NCI-H1092 (cell line): ENCODE measurements around the gene CIDEC.
"Not testable (repeated sequence)": the region's sequence is repeated elsewhere in the genome, so short reads cannot be mapped to it uniquely, and the experiment has no call there.

ENCODE experiments used
- DNase-seq: peaks from one replicate; lab custom pipeline; 2025; lab: John Stamatoyannopoulos, UW

Gene CIDEC

GRCh38 chr3:9875448-9875847 lies 4.6 kb downstream of the CIDEC start:
- DNase-seq = peak; percentile 40

- DNase-seq = not testable (repeated sequence)
These were observed 8.0 kb downstream of the CIDEC start for GRCh38 chr3:9872067-9872466.

DNA sequence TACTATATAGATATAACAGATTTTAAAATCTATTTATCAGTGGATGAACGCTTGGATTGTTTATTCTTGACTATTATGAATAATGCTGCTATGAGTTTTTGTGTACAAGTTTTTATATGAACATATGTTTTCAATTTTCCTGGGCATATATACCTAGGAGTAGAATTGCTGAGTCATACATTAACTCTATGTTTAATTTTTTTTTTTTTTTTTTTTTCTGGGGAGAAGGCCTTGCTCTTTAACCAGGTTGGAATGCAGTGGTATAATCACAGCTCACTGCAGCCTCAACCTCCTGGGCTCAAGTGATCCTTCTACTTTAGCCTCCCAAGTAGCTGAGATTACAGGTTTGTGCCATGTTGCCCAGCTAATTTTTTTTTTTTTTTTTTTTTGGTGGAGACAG lies 9.1 kb downstream of the CIDEC start:
- no peak for DNase-seq

GRCh38 chr3:9869955-9870354 lies 10.1 kb downstream of the CIDEC start:
- no peak for DNase-seq

- DNase-seq = no peak
These were observed 12.9 kb downstream of the CIDEC start for GRCh38 chr3:9867106-9867505.

DNA sequence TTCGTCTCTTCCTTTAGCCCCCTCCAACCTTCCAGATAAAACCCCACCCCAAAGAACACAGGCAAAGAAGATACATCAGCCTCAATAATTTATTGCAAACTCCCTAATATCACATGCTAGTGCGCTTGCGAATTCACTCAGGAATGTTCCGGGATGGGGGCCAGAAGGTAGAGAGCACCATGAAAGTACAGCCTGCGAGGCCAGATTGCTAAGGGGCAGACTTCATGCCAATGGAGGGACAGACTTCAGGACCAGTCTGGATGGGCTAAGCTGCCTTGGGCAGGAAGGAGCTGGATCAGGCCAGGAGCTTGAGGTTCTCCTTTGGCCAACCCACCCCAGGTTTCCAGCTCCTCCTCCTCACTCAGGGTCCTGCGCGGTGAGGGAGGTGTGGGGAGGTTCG lies 13.4 kb downstream of the CIDEC start:
- DNase-seq = no peak

- DNase-seq = not testable (repeated sequence)
These were observed 14.9 kb downstream of the CIDEC start for GRCh38 chr3:9865125-9865637.

DNA sequence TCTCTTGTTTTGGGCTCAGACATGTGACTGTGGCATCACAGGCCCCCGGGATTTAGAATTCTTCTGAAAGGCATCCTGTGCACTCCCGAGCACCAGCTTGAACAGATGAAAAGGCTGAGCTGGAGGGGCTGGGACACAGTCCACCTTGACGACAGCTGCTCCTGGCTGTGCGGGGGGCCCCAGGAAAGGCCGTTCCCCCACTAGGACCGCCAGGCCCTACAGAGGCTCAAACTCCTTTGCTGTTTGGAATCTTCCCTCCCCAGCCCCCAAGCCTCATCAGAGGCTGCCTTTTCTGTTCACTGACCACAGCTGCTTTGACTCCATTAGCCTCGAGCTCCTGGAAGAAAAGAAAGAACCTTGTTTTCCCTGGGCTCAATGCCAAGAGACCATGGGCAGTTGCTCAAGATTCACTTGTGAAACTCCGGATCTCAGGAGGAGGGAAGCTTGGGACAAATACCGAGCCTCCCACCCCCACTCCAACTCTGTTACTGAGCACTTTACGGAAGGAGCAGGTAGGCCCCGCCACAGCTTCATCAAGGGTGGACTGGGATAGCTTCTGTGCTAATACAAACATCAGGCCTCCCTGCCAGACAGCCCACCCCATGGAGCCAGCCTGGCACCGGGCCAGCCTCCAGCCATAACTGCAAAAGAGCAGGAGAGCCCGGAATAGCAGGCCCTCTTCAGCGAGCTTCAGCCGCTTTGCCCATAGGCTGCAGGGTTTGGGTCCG lies 15.7 kb downstream of the CIDEC start:
- DNase-seq = peak; percentile 77

DNA sequence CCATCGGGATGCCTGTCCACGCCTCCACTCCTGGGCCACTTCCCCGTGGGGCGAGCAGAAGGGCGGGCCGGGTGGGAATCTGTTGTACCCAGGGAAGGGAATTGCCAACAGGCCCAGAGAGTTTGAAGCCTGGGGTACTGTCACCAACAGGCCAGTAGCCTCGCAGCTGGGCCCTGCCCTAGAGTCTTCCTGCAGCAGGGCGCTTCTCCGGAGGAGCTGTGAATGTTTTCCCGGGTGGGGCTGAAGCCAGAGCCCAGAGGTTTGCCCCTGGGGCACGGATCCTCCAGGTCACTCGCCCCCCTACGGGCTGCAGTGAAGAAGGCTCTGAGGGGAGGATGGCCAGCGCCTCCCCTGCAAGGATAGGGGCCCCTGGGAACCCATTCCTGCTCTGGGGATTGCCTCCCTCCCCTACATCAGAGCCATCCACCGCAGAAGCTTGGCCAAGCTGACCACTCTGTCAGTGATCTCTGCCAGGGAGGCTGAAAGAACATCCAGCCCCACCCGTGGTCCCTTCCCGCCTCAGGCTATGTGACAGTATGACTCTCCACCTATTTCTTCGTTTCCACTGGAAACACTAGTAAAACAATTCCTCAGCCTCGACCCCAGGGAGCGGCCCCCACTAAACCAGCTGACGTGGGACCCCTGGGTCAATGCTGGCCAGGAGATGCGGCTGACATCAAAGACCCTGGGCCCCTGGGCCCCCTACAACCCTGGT lies 16.8 kb downstream of the CIDEC start:
- DNase-seq = no peak

GRCh38 chr3:9862391-9863057 lies 17.5 kb downstream of the CIDEC start:
- DNase-seq = no peak

DNA sequence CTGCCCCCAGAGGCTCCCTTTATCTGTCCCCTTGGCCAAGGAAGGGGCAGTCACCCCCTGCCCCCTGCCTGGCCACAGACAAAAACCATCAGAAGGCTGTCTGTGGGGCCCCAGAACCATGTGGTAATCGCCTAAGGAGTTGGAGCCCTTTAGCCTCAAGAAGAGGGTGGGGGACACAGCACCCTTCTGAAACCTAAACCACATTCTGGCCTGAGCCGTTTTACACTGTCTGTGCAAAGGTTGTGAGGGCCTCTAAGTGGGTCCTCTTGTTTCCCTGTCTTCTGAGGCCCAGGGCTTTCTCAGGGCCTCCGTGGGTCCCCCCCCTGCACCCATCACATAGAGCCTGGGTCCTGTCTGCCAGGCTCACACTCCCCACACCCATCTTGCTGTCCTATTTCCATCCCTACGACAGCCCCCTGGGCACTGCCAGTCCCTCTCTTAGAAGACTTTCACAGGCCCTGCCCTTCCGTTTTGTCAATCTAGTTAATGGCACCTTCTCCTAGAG lies 18.4 kb downstream of the CIDEC start:
- no peak for DNase-seq

GRCh38 chr3:9861201-9861600 lies 18.9 kb downstream of the CIDEC start:
- DNase-seq = no peak

GRCh38 chr3:9859530-9860025 lies 20.5 kb downstream of the CIDEC start:
- DNase-seq = no peak

GRCh38 chr3:9855594-9855993 lies 24.5 kb downstream of the CIDEC start:
- no peak for DNase-seq

DNA sequence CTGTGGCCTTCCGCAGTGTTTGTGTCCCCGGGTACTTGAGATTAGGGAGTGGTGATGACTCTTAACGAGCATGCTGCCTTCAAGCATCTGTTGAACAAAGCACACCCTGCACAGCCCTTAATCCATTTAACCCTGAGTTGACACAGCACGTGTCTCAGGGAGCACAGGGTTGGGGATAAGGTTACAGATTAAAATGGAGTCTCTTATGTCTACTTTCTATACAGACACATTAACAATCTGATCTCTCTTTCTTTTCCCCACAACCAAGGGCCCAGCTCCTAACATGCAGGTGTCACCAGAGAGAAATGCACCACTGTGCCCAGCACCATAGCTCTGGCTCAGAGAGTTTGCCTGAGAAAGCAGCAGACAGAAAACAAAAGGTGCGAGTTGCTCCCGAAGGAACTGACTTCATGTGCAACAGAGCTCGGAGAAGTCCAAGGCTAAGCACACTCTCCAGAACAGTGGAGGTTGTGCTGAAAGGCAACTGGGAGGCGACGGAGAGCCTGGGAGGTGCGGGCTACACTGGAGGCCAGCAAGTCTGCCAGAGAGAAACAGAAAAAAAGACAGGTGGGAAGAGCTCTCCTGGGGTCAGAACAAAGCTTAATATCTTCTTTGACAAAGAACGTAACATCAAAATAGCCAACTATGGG lies 25.6 kb downstream of the CIDEC start:
- DNase-seq = not testable (repeated sequence)

DNA sequence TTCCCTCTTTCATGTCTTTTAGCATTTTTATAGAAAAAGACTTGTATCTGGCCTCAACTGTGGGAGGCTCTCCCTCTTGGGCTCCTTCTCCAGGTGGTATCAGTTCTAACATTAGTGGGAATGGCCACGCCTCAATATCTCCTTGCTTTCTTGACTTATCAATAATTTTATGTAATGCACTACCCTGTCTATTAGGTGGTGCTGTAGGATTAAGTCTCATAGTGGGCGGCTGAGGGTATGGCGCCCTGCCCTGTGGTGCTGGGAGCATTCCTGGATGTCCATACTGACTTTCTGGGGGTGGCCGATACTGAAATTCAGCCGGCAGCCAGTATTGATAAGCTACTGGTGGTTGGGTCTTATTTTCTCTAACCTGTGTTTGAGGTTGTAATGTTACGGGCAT lies 27.5 kb downstream of the CIDEC start:
- DNase-seq = no peak

GRCh38 chr3:9851926-9852325 lies 28.1 kb downstream of the CIDEC start:
- not testable (repeated sequence) for DNase-seq

DNA sequence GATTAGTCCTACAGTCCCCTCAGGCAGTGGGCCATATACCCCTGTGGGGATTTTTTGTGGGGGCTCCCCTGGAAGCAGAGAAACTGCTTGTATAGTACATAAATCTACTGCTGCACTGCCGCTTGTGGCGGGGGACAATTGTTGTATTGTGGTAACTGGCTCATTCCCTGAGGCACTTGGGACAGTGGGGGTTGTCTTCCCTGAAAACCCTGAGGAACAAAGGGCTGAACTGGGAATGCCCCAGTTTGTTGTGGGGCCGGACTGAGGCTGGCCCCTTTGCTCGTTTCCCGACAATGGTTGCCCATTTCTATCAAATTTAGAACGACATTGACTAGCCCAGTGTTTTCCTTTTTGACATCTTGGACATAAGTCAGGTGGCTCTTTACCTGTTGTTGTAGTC lies 28.7 kb downstream of the CIDEC start:
- not testable (repeated sequence) for DNase-seq

DNA sequence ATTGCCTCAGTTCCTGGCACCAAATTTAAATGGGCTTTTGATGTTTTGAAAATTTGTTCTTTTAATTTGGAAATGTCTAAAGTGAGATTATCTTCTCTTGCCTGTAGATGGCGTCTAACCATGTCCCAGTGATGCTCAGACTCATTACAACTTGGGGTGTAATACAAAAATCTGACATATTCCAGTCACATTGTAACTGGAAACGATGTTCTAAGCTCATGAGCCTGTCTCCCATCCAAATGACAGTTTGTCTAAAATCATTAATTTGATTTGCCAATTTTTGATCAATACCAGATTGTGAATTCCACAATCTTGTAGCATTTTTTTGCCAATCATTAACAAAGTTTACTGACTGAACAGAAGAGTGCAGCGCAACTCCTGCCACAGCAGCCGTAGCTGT lies 31.2 kb downstream of the CIDEC start:
- not testable (repeated sequence) for DNase-seq

GRCh38 chr3:9847870-9848269 lies 32.2 kb downstream of the CIDEC start:
- DNase-seq = not testable (repeated sequence)

- DNase-seq = no peak
These were observed 33.0 kb downstream of the CIDEC start for GRCh38 chr3:9846931-9847488.

- DNase-seq = no peak
These were observed 33.8 kb downstream of the CIDEC start for GRCh38 chr3:9846231-9846630.
